Measurements from ENCODE around the gene PEX14. TPM values are rescaled to one million over a fixed set of nuclear protein-coding genes. Genes with fewer than 3 reads are reported as not detected.

Gene PEX14
- total RNA-seq, 1 donor from 2014 or later: 17.4 TPM

DNA sequence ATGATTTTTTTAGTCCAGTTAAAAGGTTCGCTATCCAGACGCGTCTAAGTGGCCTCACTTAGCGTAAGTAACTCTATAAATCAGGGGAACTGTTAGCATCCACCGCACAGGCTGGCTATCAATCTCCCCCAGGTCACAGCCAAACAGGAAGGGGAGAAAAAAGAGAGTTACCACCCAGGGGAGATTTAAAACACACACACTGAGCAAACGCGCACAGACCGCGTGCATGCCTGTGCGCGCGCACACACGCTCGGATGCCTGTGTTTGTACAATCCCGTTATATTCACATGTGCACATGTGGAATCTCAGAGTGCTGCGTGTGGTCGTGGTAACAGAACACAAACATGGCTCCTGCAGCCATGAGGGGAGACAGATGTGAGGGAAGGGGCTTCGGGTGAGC, 196.3 kb downstream of the PEX14 start:
- no peaks in the 10 kb centered on the region for H3K27me3 Mint-ChIP-seq (ENCODE audit: low read depth)
- H3K4me1 Mint-ChIP-seq (ENCODE audit: low read depth): peaks cover 5% of the 10 kb centered on the region
- H3K9me3 Mint-ChIP-seq (ENCODE audit: low read depth): no peaks in the 10 kb centered on the region
- no peak overlapping the region for H3K27ac Mint-ChIP-seq (ENCODE audit: unreplicated experiment)
- no peak overlapping the region for H3K4me3 Mint-ChIP-seq (ENCODE audit: unreplicated experiment)
- TF ChIP-seq, protein P1, sequence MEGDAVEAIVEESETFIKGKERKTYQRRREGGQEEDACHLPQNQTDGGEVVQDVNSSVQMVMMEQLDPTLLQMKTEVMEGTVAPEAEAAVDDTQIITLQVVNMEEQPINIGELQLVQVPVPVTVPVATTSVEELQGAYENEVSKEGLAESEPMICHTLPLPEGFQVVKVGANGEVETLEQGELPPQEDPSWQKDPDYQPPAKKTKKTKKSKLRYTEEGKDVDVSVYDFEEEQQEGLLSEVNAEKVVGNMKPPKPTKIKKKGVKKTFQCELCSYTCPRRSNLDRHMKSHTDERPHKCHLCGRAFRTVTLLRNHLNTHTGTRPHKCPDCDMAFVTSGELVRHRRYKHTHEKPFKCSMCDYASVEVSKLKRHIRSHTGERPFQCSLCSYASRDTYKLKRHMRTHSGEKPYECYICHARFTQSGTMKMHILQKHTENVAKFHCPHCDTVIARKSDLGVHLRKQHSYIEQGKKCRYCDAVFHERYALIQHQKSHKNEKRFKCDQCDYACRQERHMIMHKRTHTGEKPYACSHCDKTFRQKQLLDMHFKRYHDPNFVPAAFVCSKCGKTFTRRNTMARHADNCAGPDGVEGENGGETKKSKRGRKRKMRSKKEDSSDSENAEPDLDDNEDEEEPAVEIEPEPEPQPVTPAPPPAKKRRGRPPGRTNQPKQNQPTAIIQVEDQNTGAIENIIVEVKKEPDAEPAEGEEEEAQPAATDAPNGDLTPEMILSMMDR (IDR thresholded peaks at IDR 0.05): no peak
- H3K36me3 Mint-ChIP-seq (ENCODE audit: low read depth): no peaks in the 10 kb centered on the region
- DNase-seq (ENCODE audit: low spot score): no peak

DNA sequence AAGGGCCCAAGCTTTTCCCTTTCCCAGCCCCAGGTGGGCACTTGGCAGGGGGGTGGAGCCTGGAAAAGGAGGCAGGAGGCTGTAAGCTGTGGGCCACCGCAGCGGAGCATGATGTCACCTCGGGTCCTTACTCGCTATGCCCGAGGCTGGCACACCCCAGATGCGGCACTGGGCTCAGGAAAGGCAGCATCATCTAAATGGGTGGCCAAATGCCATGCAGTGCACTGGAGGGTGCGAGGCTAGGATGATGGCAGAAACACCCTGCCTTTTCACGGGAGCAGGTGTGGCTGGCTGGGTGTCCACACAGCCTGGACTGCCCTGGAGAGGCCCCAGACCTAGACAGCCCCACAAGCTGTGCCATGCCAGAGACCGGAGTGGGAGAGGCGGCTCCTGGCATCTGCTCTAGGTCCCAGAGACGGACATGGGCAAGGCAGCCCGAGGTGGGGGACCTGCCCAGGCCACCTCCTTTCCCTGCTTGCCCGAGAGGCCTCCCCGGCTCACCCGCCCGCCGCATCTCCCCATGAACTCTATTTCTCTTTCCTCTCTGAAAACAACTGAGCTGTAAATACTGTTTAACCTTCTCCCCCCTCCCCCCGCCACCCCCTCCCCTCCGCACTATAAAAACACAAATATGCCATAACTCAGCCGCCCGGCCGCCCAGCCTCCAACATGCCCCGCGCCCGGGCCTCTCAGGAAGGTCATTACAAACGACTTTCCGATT, 197.0 kb downstream of the PEX14 start:
- Mint-ChIP-seq H3K36me3 (ENCODE audit: low read depth) (no peaks in the 10 kb centered on the region), H3K4me1 (ENCODE audit: low read depth) (peaks cover 5% of the 10 kb centered on the region), H3K4me3 (ENCODE audit: unreplicated experiment) (no peak overlapping the region), H3K9me3 (ENCODE audit: low read depth) (no peaks in the 10 kb centered on the region), H3K27me3 (ENCODE audit: low read depth) (no peaks in the 10 kb centered on the region), H3K27ac (ENCODE audit: unreplicated experiment) (no peak overlapping the region)
- DNase-seq (ENCODE audit: low spot score): no peak
- TF ChIP-seq, protein P1 (IDR thresholded peaks at IDR 0.05): no peak

DNA sequence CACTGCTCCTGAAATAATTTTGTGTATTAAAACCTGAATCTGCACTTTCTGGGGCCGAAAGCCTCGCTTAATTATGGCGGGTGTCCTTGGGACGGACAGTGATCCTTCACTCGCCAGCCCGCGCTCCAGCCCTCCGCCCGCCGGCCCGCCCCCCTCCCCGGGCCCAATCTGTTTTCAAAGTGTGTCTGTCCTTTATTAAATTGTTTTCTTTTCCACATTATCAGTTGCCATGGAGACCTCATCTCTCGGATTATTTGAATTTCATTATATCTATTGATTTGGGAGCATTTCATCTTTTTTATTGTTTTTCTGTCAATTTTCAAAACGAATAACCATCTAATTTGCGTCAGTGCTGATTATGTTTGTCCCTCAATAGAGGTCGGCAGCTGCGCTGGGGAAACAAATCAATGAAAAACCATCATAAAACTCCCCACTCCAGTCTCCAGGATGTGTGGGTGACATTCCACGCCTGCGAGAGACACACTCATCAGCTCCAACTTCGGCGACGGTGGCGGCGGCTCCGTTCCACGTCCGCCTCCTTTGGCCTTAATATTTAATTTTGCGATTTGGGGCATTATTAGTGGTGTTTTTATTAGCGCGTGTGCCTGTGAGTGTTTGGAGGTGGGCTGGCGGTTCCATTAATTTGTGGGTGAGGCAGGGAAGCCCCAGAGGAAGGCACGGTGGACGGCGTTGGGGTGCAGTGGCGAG, 197.7 kb downstream of the PEX14 start:
- H3K27me3 Mint-ChIP-seq (ENCODE audit: low read depth): no peaks in the 10 kb centered on the region
- no peaks in the 10 kb centered on the region for H3K9me3 Mint-ChIP-seq (ENCODE audit: low read depth)
- no peak overlapping the region for H3K4me3 Mint-ChIP-seq (ENCODE audit: unreplicated experiment)

DNA sequence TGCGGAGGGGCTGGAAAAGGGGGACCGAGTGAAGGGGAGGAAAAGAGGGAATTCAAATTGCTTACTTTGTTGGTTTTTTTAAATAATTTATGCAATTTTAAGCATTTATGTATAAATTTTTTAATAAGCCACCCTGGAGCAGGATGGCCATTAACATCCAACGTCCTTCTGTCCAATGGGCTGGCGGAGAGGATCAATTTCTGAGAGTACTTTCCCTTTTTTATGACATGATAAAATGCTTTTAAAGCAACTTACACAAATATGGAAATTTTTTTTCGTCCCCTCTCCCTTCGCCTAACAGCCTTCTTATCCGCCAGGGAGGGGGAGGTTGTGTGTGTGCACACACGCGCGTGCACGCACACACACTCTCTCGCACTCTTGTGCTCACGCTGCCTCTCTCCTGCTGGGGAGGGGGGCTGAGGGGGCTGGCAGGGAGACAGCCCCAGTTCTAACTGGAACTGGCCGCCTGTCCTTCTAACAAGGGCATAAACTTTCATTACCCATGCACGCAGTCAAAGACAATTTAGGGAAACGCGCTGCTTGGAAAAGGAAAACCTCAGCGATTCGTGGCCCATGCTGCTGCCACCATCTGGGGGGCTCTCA, 198.5 kb downstream of the PEX14 start:
- no peak for DNase-seq (ENCODE audit: low spot score)
- TF ChIP-seq, protein P1 (IDR thresholded peaks at IDR 0.05): no peak
- H3K27me3 Mint-ChIP-seq (ENCODE audit: low read depth): no peaks in the 10 kb centered on the region
- no peak overlapping the region for H3K27ac Mint-ChIP-seq (ENCODE audit: unreplicated experiment)
- H3K36me3 Mint-ChIP-seq (ENCODE audit: low read depth): no peaks in the 10 kb centered on the region
- H3K4me3 Mint-ChIP-seq (ENCODE audit: unreplicated experiment): no peak overlapping the region
- H3K9me3 Mint-ChIP-seq (ENCODE audit: low read depth): no peaks in the 10 kb centered on the region
- peaks cover 5% of the 10 kb centered on the region for H3K4me1 Mint-ChIP-seq (ENCODE audit: low read depth)

More for the DNA sequence above, 197.7 kb downstream of the PEX14 start:
- Mint-ChIP-seq H3K36me3 (ENCODE audit: low read depth) (no peaks in the 10 kb centered on the region), H3K4me1 (ENCODE audit: low read depth) (peaks cover 5% of the 10 kb centered on the region), H3K27ac (ENCODE audit: unreplicated experiment) (no peak overlapping the region)
- DNase-seq (ENCODE audit: low spot score): no peak
- TF ChIP-seq, protein P1 (IDR thresholded peaks at IDR 0.05): no peak

DNA sequence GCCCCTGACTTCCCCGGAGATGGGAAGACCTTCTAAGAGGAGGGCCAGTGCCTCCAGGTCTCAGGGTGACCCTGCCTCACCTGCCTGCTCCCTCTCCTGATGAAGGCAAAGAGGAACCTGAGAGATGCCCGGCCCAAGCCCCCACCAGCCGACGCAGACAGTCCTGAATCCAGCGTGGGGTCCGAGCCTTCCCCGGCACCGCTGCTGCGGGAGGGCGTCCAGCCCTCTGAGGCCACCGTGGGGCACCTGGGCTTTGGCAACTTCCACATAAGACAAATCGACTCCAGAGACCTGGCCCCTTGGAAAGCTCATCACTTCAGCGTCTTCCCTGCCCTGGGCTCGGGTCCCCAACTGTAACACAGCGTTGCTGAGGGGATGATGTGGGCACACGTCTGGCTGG, 199.5 kb downstream of the PEX14 start:
- H3K9me3 Mint-ChIP-seq (ENCODE audit: low read depth): no peaks in the 10 kb centered on the region
- no peaks in the 10 kb centered on the region for H3K27me3 Mint-ChIP-seq (ENCODE audit: low read depth)
- no peak for DNase-seq (ENCODE audit: low spot score)
- no peak overlapping the region for H3K4me3 Mint-ChIP-seq (ENCODE audit: unreplicated experiment)
- H3K4me1 Mint-ChIP-seq (ENCODE audit: low read depth): peaks cover 5% of the 10 kb centered on the region
- H3K36me3 Mint-ChIP-seq (ENCODE audit: low read depth): no peaks in the 10 kb centered on the region
- TF ChIP-seq, protein P1 (IDR thresholded peaks at IDR 0.05): no peak
- no peak overlapping the region for H3K27ac Mint-ChIP-seq (ENCODE audit: unreplicated experiment)

Data from chondrocyte (in vitro differentiated cells).